ENCODE measurements around the gene MINK1.

Gene MINK1

GRCh38 chr17:4933646-4934045, 100.5 kb downstream of the MINK1 start:
- ChIA-PET POLR2A (no interaction called here), CTCF (interaction anchor here (0.7 to 1.4 kb wide), 4 partner anchors 13 to 366 kb away, joined by 3 read pairs; no protein-coding TSS in a partner anchor)
- DNase-seq (ENCODE audit: extremely low spot score): no peak
- no peak for TF ChIP-seq CTCF (IDR thresholded peaks at IDR 0.05; ENCODE audit: control extremely low read depth, extremely low read depth, low read depth, missing control alignments)

- POLR2A ChIA-PET: no interaction called here
- DNase-seq (ENCODE audit: extremely low spot score): peak; percentile 46
- peak; percentile 36 for TF ChIP-seq CTCF (IDR thresholded peaks at IDR 0.05; ENCODE audit: control extremely low read depth, extremely low read depth, low read depth, missing control alignments)
- CTCF ChIA-PET: interaction anchor here (0.7 to 1.4 kb wide), 5 partner anchors 14 to 367 kb away, joined by 3 to 6 read pairs (median 3); no protein-coding TSS in a partner anchor
Observed at GRCh38 chr17:4934173-4934979, 101.2 kb downstream of the MINK1 start.

DNA sequence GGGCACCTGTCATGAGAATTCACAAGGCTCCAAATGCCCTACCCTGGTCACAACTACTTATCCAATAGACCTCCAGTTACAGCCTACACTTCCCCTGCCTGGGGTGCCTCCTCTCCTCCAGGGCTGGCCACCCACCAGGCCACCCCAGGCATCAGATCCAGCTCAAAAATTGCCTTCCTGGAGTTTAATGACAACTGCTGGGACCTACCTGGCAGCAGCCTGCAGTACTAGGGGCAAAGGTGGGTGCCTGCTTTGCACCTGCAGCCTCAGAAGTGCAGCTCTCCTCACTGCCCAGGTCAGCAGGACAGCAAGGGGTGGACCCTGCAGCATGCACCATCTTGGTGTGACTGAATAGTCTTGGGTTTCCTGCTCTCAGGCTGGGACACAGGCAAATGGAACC, 102.5 kb downstream of the MINK1 start:
- TF ChIP-seq CTCF (IDR thresholded peaks at IDR 0.05; ENCODE audit: control extremely low read depth, extremely low read depth, low read depth, missing control alignments): no peak
- DNase-seq (ENCODE audit: extremely low spot score): no peak
- CTCF ChIA-PET: no interaction called here
- POLR2A ChIA-PET: no interaction called here

DNA sequence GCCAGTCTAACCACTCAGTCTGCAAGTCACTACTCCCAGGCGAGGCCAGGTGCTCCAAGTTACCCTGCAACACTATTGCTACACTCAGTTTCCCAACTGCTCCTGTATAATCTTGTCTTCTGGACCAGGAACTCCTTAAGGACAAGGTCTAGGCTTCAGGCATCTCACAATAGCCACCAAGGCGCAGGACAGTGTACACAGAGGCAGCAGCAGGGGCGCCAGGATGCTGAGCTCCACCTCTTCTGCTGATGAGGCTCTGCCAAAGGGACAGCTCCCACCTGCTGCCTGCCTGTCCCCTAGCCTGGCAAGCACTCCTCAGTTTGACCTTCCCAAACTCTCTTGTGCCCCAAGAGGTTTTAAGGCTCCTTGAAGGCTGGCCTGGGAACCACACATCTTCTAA, 103.3 kb downstream of the MINK1 start:
- CTCF ChIA-PET: interaction anchor here (0.8 to 1.1 kb wide), 2 partner anchors 10 to 27 kb away, joined by 3 to 5 read pairs; no protein-coding TSS in a partner anchor
- POLR2A ChIA-PET: no interaction called here
- DNase-seq (ENCODE audit: extremely low spot score): no peak
- TF ChIP-seq CTCF (IDR thresholded peaks at IDR 0.05; ENCODE audit: control extremely low read depth, extremely low read depth, low read depth, missing control alignments): no peak

DNA sequence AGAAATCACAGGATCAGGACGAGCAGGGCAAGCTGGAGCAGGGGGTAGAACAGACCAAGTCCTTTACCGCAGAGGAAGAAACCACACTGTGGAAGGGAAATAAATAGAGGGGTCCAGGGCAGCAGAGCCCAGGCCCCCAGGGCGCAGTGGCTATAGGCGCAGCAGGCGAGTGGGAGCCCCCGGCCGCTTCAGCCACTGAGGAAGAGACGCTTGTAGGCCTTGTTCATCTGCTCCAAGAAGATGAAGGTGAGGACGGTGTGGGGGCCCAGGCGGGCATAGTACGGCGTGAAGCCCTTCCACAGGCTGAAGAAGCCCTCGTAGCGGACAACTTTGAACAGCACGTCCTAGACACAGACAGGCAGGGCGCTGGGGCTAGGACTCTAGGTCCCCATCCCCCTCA, 104.4 kb downstream of the MINK1 start:
- DNase-seq (ENCODE audit: extremely low spot score): no peak
- TF ChIP-seq CTCF (IDR thresholded peaks at IDR 0.05; ENCODE audit: control extremely low read depth, extremely low read depth, low read depth, missing control alignments): no peak
- ChIA-PET POLR2A (no interaction called here), CTCF (interaction anchor here (1.1 to 1.4 kb wide), 2 partner anchors 11 to 28 kb away, joined by 3 to 6 read pairs; no protein-coding TSS in a partner anchor)

- DNase-seq (ENCODE audit: extremely low spot score): no peak
- ChIA-PET CTCF (interaction anchor here (1.4 kb wide), 1 partner anchor 29 kb away, joined by 6 read pairs; no protein-coding TSS in a partner anchor), POLR2A (no interaction called here)
- no peak for TF ChIP-seq CTCF (IDR thresholded peaks at IDR 0.05; ENCODE audit: control extremely low read depth, extremely low read depth, low read depth, missing control alignments)
Observed at GRCh38 chr17:4938069-4938491, 104.9 kb downstream of the MINK1 start.

Data from GM10248 (cell line).